ENCODE data around the gene C17orf75.

DNA sequence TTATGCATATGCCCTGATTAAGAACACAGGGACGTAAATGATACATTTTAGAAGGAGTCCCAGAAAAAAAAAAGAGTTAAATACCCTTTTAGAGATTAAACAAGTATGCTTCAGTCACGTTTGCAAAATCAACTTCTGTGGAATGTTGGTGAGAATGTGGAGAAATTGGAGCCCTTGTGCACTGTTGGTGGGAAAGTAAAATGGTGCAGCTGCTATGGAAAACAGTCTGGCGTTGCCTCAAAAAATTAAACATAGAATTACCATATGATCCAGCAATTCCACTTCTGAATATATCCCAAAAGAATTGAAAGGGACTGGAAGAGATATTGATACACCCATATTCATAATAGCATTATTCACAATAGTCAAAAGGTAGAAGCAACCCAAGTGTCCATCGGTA is 49.9 kb downstream of the C17orf75 start:
- TF ChIP-seq, protein P1, sequence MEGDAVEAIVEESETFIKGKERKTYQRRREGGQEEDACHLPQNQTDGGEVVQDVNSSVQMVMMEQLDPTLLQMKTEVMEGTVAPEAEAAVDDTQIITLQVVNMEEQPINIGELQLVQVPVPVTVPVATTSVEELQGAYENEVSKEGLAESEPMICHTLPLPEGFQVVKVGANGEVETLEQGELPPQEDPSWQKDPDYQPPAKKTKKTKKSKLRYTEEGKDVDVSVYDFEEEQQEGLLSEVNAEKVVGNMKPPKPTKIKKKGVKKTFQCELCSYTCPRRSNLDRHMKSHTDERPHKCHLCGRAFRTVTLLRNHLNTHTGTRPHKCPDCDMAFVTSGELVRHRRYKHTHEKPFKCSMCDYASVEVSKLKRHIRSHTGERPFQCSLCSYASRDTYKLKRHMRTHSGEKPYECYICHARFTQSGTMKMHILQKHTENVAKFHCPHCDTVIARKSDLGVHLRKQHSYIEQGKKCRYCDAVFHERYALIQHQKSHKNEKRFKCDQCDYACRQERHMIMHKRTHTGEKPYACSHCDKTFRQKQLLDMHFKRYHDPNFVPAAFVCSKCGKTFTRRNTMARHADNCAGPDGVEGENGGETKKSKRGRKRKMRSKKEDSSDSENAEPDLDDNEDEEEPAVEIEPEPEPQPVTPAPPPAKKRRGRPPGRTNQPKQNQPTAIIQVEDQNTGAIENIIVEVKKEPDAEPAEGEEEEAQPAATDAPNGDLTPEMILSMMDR (IDR thresholded peaks at IDR 0.05), result no peak
- TF ChIP-seq POLR2A (IDR thresholded peaks at IDR 0.05), result no peak
